CD14-positive monocyte (primary cell): ENCODE results near the gene LAMP1. TPM values are rescaled to one million over a fixed set of nuclear protein-coding genes. Genes with fewer than 3 reads are reported as not detected.
"Not testable (repeated sequence)": the region's sequence is repeated elsewhere in the genome, so short reads cannot be mapped to it uniquely, and the experiment has no call there.

ENCODE experiments used
- DNase-seq, 3 donors: peaks; one replicate each; pipeline ENCODE4 v3.0.0-alpha.2; 2011 to 2022
- H2AFZ ChIP-seq: 2 replicates; pipeline ENCODE4 v1.6.0; 2012; ENCODE audit warnings: mild to moderate bottlenecking, low read depth, low read length, inconsistent platforms; ENCODE audit not compliant: insufficient read depth, poor library complexity, severe bottlenecking
- H3K27ac ChIP-seq, 2 donors: 1 replicate in 1 of 2; 2 replicates in 1 of 2; pipeline ENCODE4 v1.5.1; 2012 to 2013; ENCODE audit warnings: low read length in 2 of 2, control low read depth in 1 of 2, inconsistent platforms in 1 of 2, low read depth in 1 of 2, mild to moderate bottlenecking in 1 of 2
- H3K27me3 ChIP-seq, 2 donors: one replicate each; pipeline versions ENCODE4 v1.6.0 to v1.6.1; 2011 to 2013; ENCODE audit warnings: low read length in 2 of 2; ENCODE audit not compliant: control insufficient read depth in 2 of 2, insufficient read depth in 2 of 2
- H3K36me3 ChIP-seq, 2 donors: replicated peaks in 1 of 2; 1 replicate in 1 of 2; 2 replicates in 1 of 2; pipeline versions ENCODE4 v1.5.1 to v1.6.1; 2012 to 2013; ENCODE audit warnings: low read length in 2 of 2, control low read depth in 1 of 2, inconsistent platforms in 1 of 2, mild to moderate bottlenecking in 1 of 2; ENCODE audit not compliant: insufficient read depth in 2 of 2, control insufficient read depth in 1 of 2
- H3K4me1 ChIP-seq, 2 donors: 1 replicate in 1 of 2; 2 replicates in 1 of 2; pipeline versions ENCODE4 v1.5.1 to v1.6.1; 2012 to 2013; ENCODE audit warnings: low read length in 2 of 2, control low read depth in 1 of 2, inconsistent platforms in 1 of 2, mild to moderate bottlenecking in 1 of 2, moderate library complexity in 1 of 2; ENCODE audit not compliant: insufficient read depth in 2 of 2, control insufficient read depth in 1 of 2
- H3K4me2 ChIP-seq: replicated peaks from 2 replicates; pipeline ENCODE3; 2012; ENCODE audit warnings: low read length, moderate library complexity, mild to moderate bottlenecking; ENCODE audit not compliant: poor library complexity, severe bottlenecking; ENCODE audit errors: extremely low read depth
- H3K4me3 ChIP-seq, 3 experiments: fragments of 200-600 bp in 1 of 3; sonication (generic) in 1 of 3; replicated peaks in 1 of 3; 1 replicate in 2 of 3; 2 replicates in 1 of 3; pipeline ENCODE4 v1.5.1; 2011 to 2013; ENCODE audit warnings: low read length in 3 of 3, mild to moderate bottlenecking in 3 of 3, control low read depth in 2 of 3, low read depth in 2 of 3, inconsistent platforms in 1 of 3, moderate library complexity in 1 of 3
- H3K79me2 ChIP-seq: 2 replicates; pipeline ENCODE4 v1.6.0; 2012; ENCODE audit warnings: mild to moderate bottlenecking, control low read depth, inconsistent platforms, low read length, moderate library complexity; ENCODE audit not compliant: insufficient read depth
- H3K9ac ChIP-seq: 2 replicates; pipeline ENCODE4 v1.6.0; 2017; ENCODE audit warnings: low read length, mild to moderate bottlenecking; ENCODE audit not compliant: insufficient read depth, poor library complexity, severe bottlenecking
- H3K9me3 ChIP-seq, 2 donors: replicated peaks in 1 of 2; 1 replicate in 1 of 2; 2 replicates in 1 of 2; pipeline versions ENCODE4 v1.5.1 to v1.6.1; 2012 to 2013; ENCODE audit warnings: low read length in 2 of 2, control low read depth in 1 of 2; ENCODE audit not compliant: control insufficient read depth in 1 of 2, insufficient read depth in 1 of 2
- H4K20me1 ChIP-seq: 2 replicates; pipeline ENCODE4 v1.6.0; 2012; ENCODE audit warnings: mild to moderate bottlenecking, low read length, control low read depth, moderate library complexity; ENCODE audit not compliant: insufficient read depth
- H3K27ac Mint-ChIP-seq, 7 donors: one replicate each; pipeline ENCODE4 v1.8.0; 2020; ENCODE audit warnings: mild to moderate bottlenecking in 7 of 7, mixed read lengths in 7 of 7, moderate library complexity in 6 of 7, inconsistent platforms in 2 of 7
- H3K27me3 Mint-ChIP-seq, 3 donors: one replicate each; pipeline ENCODE4 v1.8.0; 2021 to 2022; ENCODE audit warnings: low read depth in 3 of 3, mild to moderate bottlenecking in 3 of 3, mixed read lengths in 3 of 3, moderate library complexity in 3 of 3, inconsistent platforms in 1 of 3
- H3K36me3 Mint-ChIP-seq, 2 donors: one replicate each; pipeline ENCODE4 v1.8.0; 2020; ENCODE audit warnings: mixed read lengths in 2 of 2, inconsistent platforms in 1 of 2, mild to moderate bottlenecking in 1 of 2
- H3K4me1 Mint-ChIP-seq: one replicate; pipeline ENCODE4 v1.8.0; 2020; ENCODE audit warnings: mild to moderate bottlenecking, mixed read lengths
- H3K4me3 Mint-ChIP-seq, 2 donors: one replicate each; pipeline ENCODE4 v1.8.0; 2020; ENCODE audit warnings: mild to moderate bottlenecking in 2 of 2, mixed read lengths in 2 of 2, moderate library complexity in 1 of 2
- H3K9me3 Mint-ChIP-seq, 7 donors: one replicate each; pipeline ENCODE4 v1.8.0; 2020 to 2022; ENCODE audit warnings: mixed read lengths in 7 of 7, mild to moderate bottlenecking in 6 of 7, moderate library complexity in 6 of 7, inconsistent platforms in 2 of 7
- CTCF ChIP-seq: fragments of 200-600 bp; IDR thresholded peaks from one replicate; pipeline ENCODE4 v1.8.0; 2022; ENCODE audit warnings: antibody characterized with exemption, mild to moderate bottlenecking
- WGBS: methylation state at CpG from one replicate; pipeline ENCODE4 v1.1.5; 2013; ENCODE audit warnings: missing lambda C conversion rate; ENCODE audit not compliant: insufficient coverage; 5-methylcytosine and 5-hydroxymethylcytosine counted together
- intact Hi-C, 2 donors: fragments of 100-400 bp; cut with micrococcal nuclease; formaldehyde crosslinking; loops; one replicate each; pipeline versions ENCODE4 v1.15.0 to v1.15.1; 2023
- polyA minus RNA-seq: library from RNA; depleted of rRNA, polyadenylated mRNA; stranded (reverse); fragments of >200 nt; gene quantifications from 2 replicates; pipeline ENCODE4 v1.2.3, GENCODE V29; 2012
- polyA plus RNA-seq, 3 donors: library from polyadenylated mRNA; depleted of rRNA in 1 of 3; unstranded in 2 of 3; stranded (reverse) in 1 of 3; fragments of 300-500 nt in 2 of 3; fragments of >200 nt in 1 of 3; fragmentation: Illumina TruSeq in 2 of 3; gene quantifications; 1 replicate in 2 of 3; 2 replicates in 1 of 3; pipeline ENCODE4 v1.2.3, GENCODE V29; 2012 to 2021
- total RNA-seq, 12 experiments: library from RNA in 1 of 12; stranded (reverse) in 1 of 12; fragments of 120-200 nt in 1 of 12; gene quantifications; one replicate each; pipeline ENCODE4 v1.2.4 and lab custom pipeline; 2013 to 2026; ENCODE audit warnings: mixed read lengths in 6 of 12, inconsistent platforms in 1 of 12

The LAMP1 gene
- total RNA-seq (2013) = 166 TPM
- polyA plus RNA-seq (100 to 1,000 TPM in 1 of 3 donors, 10 to 100 TPM in 2; 22.0 to 122 (median 24.5) TPM), polyA minus RNA-seq (125 and 218 TPM in 2 replicates), total RNA-seq (lab: John Stamatoyannopoulos, UW) (64.3 to 238 (median 190) reads per million in 11 experiments)

GRCh38 chr13:113296823-113297369 lies at the start of gene LAMP1:
LAMP1 (plus strand) TSS chr13:113297239; CDS start chr13:113297435, 196 bp downstream.
- H3K4me3 Mint-ChIP-seq = peak within 1 kb of the TSS; percentile 91 to 96
- peaks cover 5 to 14% of the 10 kb centered on the region in 2 donors for H3K36me3 Mint-ChIP-seq
- intact Hi-C loops = loop anchor here (2.0 to 10.0 kb wide), 5 partner anchors 82 to 712 kb away; partner anchors contain the start of genes DCUN1D2 (in 2 of the 2), CUL4A (in 1 of the 2), PCID2 (in 1 of the 2) and TUBGCP3 (in 1 of the 2)
- Histone ChIP-seq H3K4me3 (peak within 1 kb of the TSS; percentile 45 to 76 (median 65)), H3K9me3 (peaks cover 0 to 4% of the 10 kb centered on the region in 2 donors), H4K20me1 (peaks cover 39% of the 10 kb centered on the region), H3K27ac (peak within 1 kb of the TSS; percentile 70 to 87), H3K27me3 (peaks cover 0 to 6% of the 10 kb centered on the region in 2 donors), H3K9ac (peak within 1 kb of the TSS; percentile 85), H3K36me3 (no peaks in the 10 kb centered on the region), H3K4me2 (peak within 1 kb of the TSS; percentile 75), H3K4me1 (peaks cover 40 to 58% of the 10 kb centered on the region in 2 donors), H3K79me2 (peaks cover 46% of the 10 kb centered on the region), H2AFZ (peak within 1 kb of the TSS; percentile 91)
- H3K9me3 Mint-ChIP-seq = peaks cover 3 to 9% (median 6%) of the 10 kb centered on the region in 7 donors
- H3K27ac Mint-ChIP-seq = peak within 1 kb of the TSS; percentile 86 to 96 (median 94)
- H3K27me3 Mint-ChIP-seq = peaks cover 6 to 20% (median 16%) of the 10 kb centered on the region in 3 donors
- H3K4me1 Mint-ChIP-seq = peaks cover 40% of the 10 kb centered on the region
- under 1% methylated on average over 74 of the region's 74 CpGs for WGBS
- TF ChIP-seq CTCF = no peak
- DNase-seq = peak; percentile 92 to 98 (median 98)

DNA sequence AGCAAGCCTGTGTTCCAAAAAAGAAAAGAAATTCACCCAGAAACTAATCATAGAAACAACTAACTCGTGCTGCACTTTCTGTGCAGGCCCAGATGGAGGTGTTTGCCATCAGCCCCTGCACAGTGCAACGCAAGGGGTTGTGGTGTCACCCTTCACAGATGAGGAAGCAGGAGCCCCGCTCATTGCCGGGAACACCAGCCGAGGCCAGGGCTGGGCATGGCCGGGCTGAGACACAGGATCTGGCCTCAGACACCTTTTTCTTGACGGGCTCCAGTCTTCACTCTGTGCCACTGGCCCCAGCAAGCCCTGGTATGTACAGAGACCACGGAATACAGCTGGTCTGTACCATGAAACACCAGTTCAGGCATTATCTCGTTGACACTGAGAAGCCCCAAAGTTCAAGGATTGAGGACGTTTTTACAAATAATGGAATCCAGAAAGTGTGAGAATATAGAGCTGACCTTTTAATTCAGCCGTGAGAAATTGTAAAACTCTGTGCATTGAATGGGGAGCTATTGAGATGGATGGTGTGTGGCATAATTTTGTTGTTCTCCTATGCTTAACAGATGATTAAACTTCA lies 44.4 kb upstream of the LAMP1 start:
- Histone ChIP-seq H3K27ac (no peak overlapping the region), H3K9me3 (no peaks in the 10 kb centered on the region), H2AFZ (no peak overlapping the region), H3K79me2 (no peaks in the 10 kb centered on the region), H3K27me3 (no peaks in the 10 kb centered on the region), H3K9ac (no peak overlapping the region), H3K4me3 (no peak overlapping the region), H3K4me1 (no peaks in the 10 kb centered on the region), H3K36me3 (peaks cover 87 to 100% of the 10 kb centered on the region in 2 donors), H3K4me2 (no peak overlapping the region), H4K20me1 (no peaks in the 10 kb centered on the region)
- H3K4me3 Mint-ChIP-seq = no peak overlapping the region
- intact Hi-C loops = no loop called here
- H3K36me3 Mint-ChIP-seq = peaks cover 87 to 96% of the 10 kb centered on the region in 2 donors
- H3K9me3 Mint-ChIP-seq = peaks cover 0 to 3% (median 0%) of the 10 kb centered on the region in 7 donors
- H3K27me3 Mint-ChIP-seq = no peaks in the 10 kb centered on the region
- no peaks in the 10 kb centered on the region for H3K4me1 Mint-ChIP-seq
- peak overlapping the region in 1 of 7 donors; percentile 19 for H3K27ac Mint-ChIP-seq
- WGBS = 95% methylated on average over 10 of the region's 11 CpGs
- DNase-seq = no peak
- no peak for TF ChIP-seq CTCF

DNA sequence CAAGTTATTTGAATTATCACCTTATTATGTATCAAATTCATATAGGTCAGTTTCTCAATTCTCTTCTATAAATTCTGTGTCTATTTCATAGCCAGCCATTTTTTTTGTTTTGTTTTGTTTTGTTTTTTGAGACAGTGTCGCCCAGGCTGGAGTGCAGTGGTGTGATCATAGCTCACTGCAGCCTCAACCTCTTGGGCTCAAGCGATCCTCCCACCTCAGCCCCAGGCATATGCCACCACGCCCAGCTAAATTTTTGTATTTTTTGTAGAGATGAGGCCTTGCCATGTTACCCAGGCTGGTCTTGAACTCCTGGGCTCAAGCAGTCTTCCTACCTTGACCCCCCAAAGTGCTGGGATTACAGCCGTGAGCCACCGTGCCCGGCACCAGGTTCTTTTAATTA lies 39.1 kb upstream of the LAMP1 start:
- H3K4me1 Mint-ChIP-seq, H3K9me3 ChIP-seq, H3K27me3 ChIP-seq, H4K20me1 ChIP-seq, H3K27me3 Mint-ChIP-seq, H3K79me2 ChIP-seq, H3K4me3 Mint-ChIP-seq, DNase-seq, H3K9ac ChIP-seq, H3K4me3 ChIP-seq, H3K27ac ChIP-seq, H3K4me1 ChIP-seq, H2AFZ ChIP-seq, H3K4me2 ChIP-seq, intact Hi-C loops: not testable (repeated sequence)
- peak overlapping the region in 1 of 7 donors; percentile 46 for H3K27ac Mint-ChIP-seq
- peaks cover 80 to 93% of the 10 kb centered on the region in 2 donors for H3K36me3 Mint-ChIP-seq
- WGBS = 93% methylated on average over 3 of the region's 6 CpGs
- peaks cover 76 to 96% of the 10 kb centered on the region in 2 donors for H3K36me3 ChIP-seq
- peaks cover 5 to 12% (median 9%) of the 10 kb centered on the region in 7 donors for H3K9me3 Mint-ChIP-seq
